Measurements from ENCODE around the gene AIFM1. TPM values are rescaled to one million over a fixed set of nuclear protein-coding genes. Genes with fewer than 3 reads are reported as not detected.
A peak's percentile ranks its signal among the peaks of the same experiment; 100 is the strongest.

AIFM1 gene
- total and polyA plus RNA-seq, 12 donors = 37.4 to 163 (median 69.6) TPM

DNA sequence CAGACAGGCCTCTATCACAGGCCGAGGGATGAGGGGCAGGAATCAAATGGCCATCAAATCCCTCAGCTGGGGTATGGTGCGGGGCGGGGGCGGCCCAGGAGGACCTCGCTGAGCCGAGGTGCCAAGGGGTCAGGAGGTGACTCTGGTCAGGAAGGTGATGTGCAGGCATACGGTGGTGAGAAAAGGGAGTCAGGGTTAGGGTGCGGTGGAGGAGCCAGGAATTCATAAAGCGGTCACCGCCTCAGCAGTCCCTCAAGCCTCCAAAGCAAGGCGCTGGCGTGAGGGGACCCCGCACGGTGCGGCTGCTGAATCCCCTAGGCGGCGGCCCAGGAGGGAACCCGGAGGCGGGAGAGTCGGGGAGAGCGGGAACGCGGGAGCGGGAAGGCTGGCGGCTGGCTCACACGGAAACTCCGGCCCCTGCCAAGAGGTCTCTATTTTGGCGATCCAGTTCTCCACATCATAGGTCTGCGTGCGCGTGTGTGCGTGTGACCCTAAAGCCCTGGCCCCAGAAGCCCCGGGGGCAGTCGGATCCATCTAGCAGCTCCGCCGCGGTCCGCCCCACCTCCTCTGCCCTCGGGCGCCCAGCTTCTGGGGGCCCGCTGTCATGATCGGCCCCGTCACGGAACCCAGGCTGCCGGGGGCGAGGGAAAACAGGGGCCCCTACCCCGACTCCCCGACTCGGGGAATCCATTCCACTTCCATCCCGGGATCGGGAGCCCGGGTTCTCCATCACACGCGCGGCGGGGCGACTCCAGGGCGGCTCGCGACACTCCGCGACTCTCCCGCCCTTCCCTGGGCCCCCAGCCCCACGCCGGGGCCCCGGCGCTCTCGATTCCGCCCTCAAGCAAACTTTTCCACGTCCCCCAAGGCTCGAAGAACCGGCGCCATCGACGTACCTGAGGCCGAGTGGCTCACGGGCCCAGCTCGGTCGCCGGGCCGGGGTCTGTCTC lies 55.9 kb downstream of the AIFM1 start:
- DNase-seq = peak in 2 of 7 donors; percentile 32 to 39
- no peaks in the 10 kb centered on the region for H3K27me3 ChIP-seq
- TF ChIP-seq, protein P1, sequence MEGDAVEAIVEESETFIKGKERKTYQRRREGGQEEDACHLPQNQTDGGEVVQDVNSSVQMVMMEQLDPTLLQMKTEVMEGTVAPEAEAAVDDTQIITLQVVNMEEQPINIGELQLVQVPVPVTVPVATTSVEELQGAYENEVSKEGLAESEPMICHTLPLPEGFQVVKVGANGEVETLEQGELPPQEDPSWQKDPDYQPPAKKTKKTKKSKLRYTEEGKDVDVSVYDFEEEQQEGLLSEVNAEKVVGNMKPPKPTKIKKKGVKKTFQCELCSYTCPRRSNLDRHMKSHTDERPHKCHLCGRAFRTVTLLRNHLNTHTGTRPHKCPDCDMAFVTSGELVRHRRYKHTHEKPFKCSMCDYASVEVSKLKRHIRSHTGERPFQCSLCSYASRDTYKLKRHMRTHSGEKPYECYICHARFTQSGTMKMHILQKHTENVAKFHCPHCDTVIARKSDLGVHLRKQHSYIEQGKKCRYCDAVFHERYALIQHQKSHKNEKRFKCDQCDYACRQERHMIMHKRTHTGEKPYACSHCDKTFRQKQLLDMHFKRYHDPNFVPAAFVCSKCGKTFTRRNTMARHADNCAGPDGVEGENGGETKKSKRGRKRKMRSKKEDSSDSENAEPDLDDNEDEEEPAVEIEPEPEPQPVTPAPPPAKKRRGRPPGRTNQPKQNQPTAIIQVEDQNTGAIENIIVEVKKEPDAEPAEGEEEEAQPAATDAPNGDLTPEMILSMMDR (IDR thresholded peaks at IDR 0.05) = no peak
- TF ChIP-seq POLR2A (IDR thresholded peaks at IDR 0.05) = no peak
- H3K27ac ChIP-seq = peak overlapping the region in 3 of 5 donors; percentile 70 to 86 (median 71)
- H3K4me3 ChIP-seq = peak overlapping the region; percentile 11 to 75 (median 44)
- WGBS, 4 donors = 2 to 47% (median 16%) methylated on average over 9 to 78 of the region's 81 CpGs
- no peaks in the 10 kb centered on the region for H3K36me3 ChIP-seq (replicated peaks in 1 of 2)
- H3K9me3 ChIP-seq (replicated peaks in 1 of 3) = no peaks in the 10 kb centered on the region
- intact Hi-C loops (cut with DNase I) = no loop called here
- H3K4me1 ChIP-seq (replicated peaks in 1 of 2) = no peaks in the 10 kb centered on the region

DNA sequence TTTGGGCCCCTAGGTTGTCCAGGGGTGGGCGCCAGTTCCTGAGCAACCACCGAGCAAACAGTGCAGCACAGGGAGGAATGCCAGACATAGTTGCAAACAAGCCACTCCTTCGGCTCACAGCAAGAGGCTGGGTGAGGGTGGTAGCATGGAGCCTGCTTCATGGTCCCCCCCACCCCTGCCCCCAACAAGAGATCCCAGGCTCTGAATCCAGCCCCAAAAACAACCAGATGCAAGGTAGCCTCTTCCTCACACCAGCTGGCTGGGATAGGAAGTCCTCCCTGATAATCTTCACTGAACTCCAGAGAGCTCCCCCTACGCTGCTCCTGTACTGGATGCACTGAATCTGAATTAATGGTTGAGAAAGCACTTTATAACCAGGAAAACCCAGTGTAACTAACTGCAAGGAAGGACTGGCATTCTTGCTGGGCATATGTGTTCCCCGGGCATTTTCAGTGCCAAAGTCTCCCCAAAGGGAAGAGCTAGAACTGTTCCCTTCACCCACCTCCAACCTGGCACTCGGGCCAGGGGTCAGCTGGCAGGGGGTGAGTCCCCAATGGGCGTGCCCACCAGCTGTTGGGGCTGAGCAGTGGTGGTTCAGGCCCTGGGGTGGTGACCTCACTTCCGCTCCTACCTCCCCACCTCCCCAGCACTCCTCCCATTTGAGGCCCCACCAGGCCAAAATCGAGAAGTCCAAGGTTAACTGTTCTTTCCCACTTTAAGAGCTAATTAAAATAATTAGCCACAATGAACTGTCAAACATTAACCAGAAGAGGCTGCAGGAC lies 56.8 kb downstream of the AIFM1 start:
- no peaks in the 10 kb centered on the region for H3K4me1 ChIP-seq (replicated peaks in 1 of 2)
- H3K27ac ChIP-seq = peak overlapping the region in 2 of 5 donors; percentile 5 to 86
- H3K9me3 ChIP-seq (replicated peaks in 1 of 3) = no peaks in the 10 kb centered on the region
- intact Hi-C loops (cut with DNase I) = no loop called here
- no peaks in the 10 kb centered on the region for H3K27me3 ChIP-seq
- no peak for TF ChIP-seq POLR2A (IDR thresholded peaks at IDR 0.05)
- TF ChIP-seq, protein P1 (IDR thresholded peaks at IDR 0.05) = no peak
- no peak for DNase-seq
- WGBS, 4 donors = 47 to 65% (median 58%) methylated on average over 3 to 9 of the region's 9 CpGs
- H3K36me3 ChIP-seq (replicated peaks in 1 of 2) = no peaks in the 10 kb centered on the region
- peak overlapping the region in 1 of 4 donors; percentile 62 for H3K4me3 ChIP-seq

DNA sequence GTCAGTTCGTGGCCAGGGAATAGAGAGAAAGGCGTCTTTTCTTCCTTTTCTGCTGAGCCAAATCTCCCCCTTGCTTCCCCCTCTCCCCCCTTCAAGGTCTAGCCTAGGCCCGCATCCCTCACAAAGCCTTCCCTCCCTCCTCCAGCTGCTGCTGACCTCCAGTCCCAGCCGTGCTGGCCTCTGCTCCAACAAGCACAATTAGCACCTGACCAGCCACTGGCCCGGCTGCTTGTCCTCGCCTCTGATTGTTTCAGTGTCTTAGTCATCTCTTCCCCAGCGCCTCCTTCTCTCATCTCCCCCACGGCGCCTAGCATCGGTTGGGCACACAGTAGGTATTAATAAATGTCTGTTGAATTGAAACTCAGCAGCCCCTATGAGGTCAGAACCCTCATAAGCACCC lies 59.6 kb downstream of the AIFM1 start:
- Histone ChIP-seq H3K36me3 (replicated peaks in 1 of 2) (no peaks in the 10 kb centered on the region), H3K4me1 (replicated peaks in 1 of 2) (no peaks in the 10 kb centered on the region), H3K9me3 (replicated peaks in 1 of 3) (no peaks in the 10 kb centered on the region), H3K27me3 (no peaks in the 10 kb centered on the region), H3K27ac (peak overlapping the region in 2 of 5 donors; percentile 5 to 53), H3K4me3 (no peak overlapping the region)
- TF ChIP-seq, protein P1 (IDR thresholded peaks at IDR 0.05) = no peak
- no peak for TF ChIP-seq POLR2A (IDR thresholded peaks at IDR 0.05)
- WGBS, 4 donors = 21 to 63% (median 40%) methylated on average over 10 of the region's 10 CpGs
- intact Hi-C loops (cut with DNase I) = no loop called here
- peak in 4 of 7 donors; percentile 55 to 71 (median 62) for DNase-seq

DNA sequence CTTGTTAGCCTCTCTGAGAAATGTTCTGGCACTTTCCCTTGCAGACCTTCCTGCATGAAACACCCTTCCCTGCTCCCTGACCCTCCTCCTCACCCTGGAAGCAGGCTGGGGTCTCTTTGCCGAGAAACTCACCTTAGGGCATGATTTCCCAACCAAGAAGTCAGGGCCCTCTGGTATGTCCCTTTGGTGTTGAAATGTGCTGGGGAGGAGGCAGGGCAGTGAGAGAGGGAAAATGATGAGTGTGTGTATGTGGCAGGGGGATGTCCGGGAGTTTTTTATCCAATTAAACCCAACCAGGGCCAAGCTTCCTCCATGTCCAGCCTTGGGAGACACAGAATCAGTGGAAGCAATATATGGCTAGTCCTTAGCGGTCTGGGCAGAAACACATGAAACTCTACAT lies 60.4 kb downstream of the AIFM1 start:
- Histone ChIP-seq H3K4me3 (no peak overlapping the region), H3K27ac (peak overlapping the region in 1 of 5 donors; percentile 53), H3K4me1 (replicated peaks in 1 of 2) (peaks cover 0 to 3% of the 10 kb centered on the region in 2 donors), H3K27me3 (no peaks in the 10 kb centered on the region), H3K9me3 (replicated peaks in 1 of 3) (no peaks in the 10 kb centered on the region), H3K36me3 (replicated peaks in 1 of 2) (no peaks in the 10 kb centered on the region)
- DNase-seq = no peak
- 62 to 77% (median 76%) methylated on average over 3 of the region's 3 CpGs; no CpG with 5 or more reads in 1 of the 4 donors for WGBS, 4 donors
- TF ChIP-seq, protein P1 (IDR thresholded peaks at IDR 0.05) = no peak
- TF ChIP-seq POLR2A (IDR thresholded peaks at IDR 0.05) = no peak
- intact Hi-C loops (cut with DNase I) = no loop called here
